IMR-90 (cell line): ENCODE results near the gene ANKLE2. TPM values are rescaled to one million over a fixed set of nuclear protein-coding genes. Genes with fewer than 3 reads are reported as not detected.
A peak's percentile ranks its signal among the peaks of the same experiment; 100 is the strongest.

Source experiments
- ATAC-seq: fragments of 200-7000 bp; cut with Tn5 transposase; 2 replicates; pipeline ENCODE4 v1.9.1; 2020; ENCODE audit warnings: low read depth, mild to moderate bottlenecking, moderate library complexity
- BruUV-seq: library from RNA; stranded (reverse); fragments of 400-500 nt; replicated peaks from 2 replicates; lab custom pipeline; 2021; lab: Mats Ljungman, UMichigan
- CTCF ChIA-PET: fragments of 300-600 bp; formaldehyde crosslinking; extraction: SDS; loops from one replicate; lab custom pipeline; 2021; ENCODE audit warnings: antibody characterized with exemption; lab: Yijun Ruan, JAX
- POLR2A ChIA-PET: fragments of 300-600 bp; sonication (Branson Sonifier 250); formaldehyde crosslinking; loops from one replicate; lab custom pipeline; 2022; ENCODE audit warnings: antibody characterized with exemption; ENCODE audit not compliant: unreplicated experiment; lab: Charles Lee
- DNase-seq: peaks from one replicate; pipeline ENCODE4 v3.0.0; 2013
- H2AFZ ChIP-seq: replicated peaks from 2 replicates; pipeline ENCODE3; 2013; ENCODE audit warnings: low read length, mild to moderate bottlenecking; ENCODE audit not compliant: poor library complexity
- H2AK5ac ChIP-seq: 2 replicates; pipeline ENCODE4 v1.6.1; 2013; ENCODE audit warnings: low read depth, low read length, inconsistent platforms
- H2AK9ac ChIP-seq: replicated peaks from 2 replicates; pipeline ENCODE3; 2013; ENCODE audit warnings: mild to moderate bottlenecking, low read depth, low read length, moderate library complexity; ENCODE audit not compliant: poor library complexity
- H2BK120ac ChIP-seq: 2 replicates; pipeline ENCODE4 v1.6.1; 2013; ENCODE audit warnings: low read depth, low read length, inconsistent platforms
- H2BK15ac ChIP-seq: 3 replicates; pipeline ENCODE4 v1.6.1; 2013; ENCODE audit warnings: low read depth, low read length, inconsistent platforms
- H2BK20ac ChIP-seq: 2 replicates; pipeline ENCODE4 v1.6.1; 2013; ENCODE audit warnings: low read depth, mild to moderate bottlenecking, inconsistent platforms, low read length, moderate library complexity
- H2BK5ac ChIP-seq: 2 replicates; pipeline ENCODE4 v1.6.1; 2013; ENCODE audit warnings: mild to moderate bottlenecking, low read depth, low read length, inconsistent platforms; ENCODE audit not compliant: poor library complexity, severe bottlenecking
- H3K14ac ChIP-seq: replicated peaks from 2 replicates; pipeline ENCODE4 v1.6.1; 2013; ENCODE audit warnings: low read depth, low read length, inconsistent platforms
- H3K18ac ChIP-seq: 2 replicates; pipeline ENCODE4 v1.6.1; 2013; ENCODE audit warnings: low read depth, low read length, control low read depth
- H3K23ac ChIP-seq: 2 replicates; pipeline ENCODE4 v1.6.1; 2013; ENCODE audit warnings: low read depth, low read length, inconsistent platforms
- H3K27ac ChIP-seq: 2 replicates; pipeline ENCODE4 v1.5.1; 2013; ENCODE audit warnings: mild to moderate bottlenecking, control low read depth, low read length; ENCODE audit not compliant: insufficient read depth
- H3K27me3 ChIP-seq: 2 replicates; pipeline ENCODE4 v1.6.1; 2013; ENCODE audit warnings: low read length; ENCODE audit not compliant: control insufficient read depth, insufficient read depth
- H3K36me3 ChIP-seq: 2 replicates; pipeline ENCODE4 v1.6.1; 2013; ENCODE audit warnings: low read length, mixed read lengths; ENCODE audit not compliant: control insufficient read depth, insufficient read depth
- H3K4ac ChIP-seq: 2 replicates; pipeline ENCODE4 v1.6.1; 2013; ENCODE audit warnings: low read depth, low read length, inconsistent platforms
- H3K4me1 ChIP-seq: 2 replicates; pipeline ENCODE4 v1.6.1; 2013; ENCODE audit warnings: low read length, mixed read lengths; ENCODE audit not compliant: control insufficient read depth, insufficient read depth
- H3K4me2 ChIP-seq: 2 replicates; pipeline ENCODE4 v1.6.1; 2013; ENCODE audit warnings: low read depth, mild to moderate bottlenecking, control low read depth, low read length, moderate library complexity
- H3K4me3 ChIP-seq: 2 replicates; pipeline ENCODE4 v1.5.1; 2013; ENCODE audit warnings: low read depth, mild to moderate bottlenecking, control low read depth, low read length, moderate library complexity; ENCODE audit not compliant: insufficient read depth
- H3K56ac ChIP-seq: 2 replicates; pipeline ENCODE4 v1.6.1; 2013; ENCODE audit warnings: low read length, inconsistent platforms; ENCODE audit not compliant: insufficient read depth; ENCODE audit errors: extremely low read depth
- H3K79me1 ChIP-seq, 2 experiments: 2 replicates each; pipeline ENCODE4 v1.6.1; 2013; ENCODE audit warnings: low read length in 2 of 2, inconsistent platforms in 1 of 2, low read depth in 1 of 2
- H3K9ac ChIP-seq: 2 replicates; pipeline ENCODE4 v1.6.1; 2013; ENCODE audit warnings: low read depth, low read length, control low read depth
- H3K9me1 ChIP-seq: 2 replicates; pipeline ENCODE4 v1.6.1; 2013; ENCODE audit warnings: low read length, inconsistent platforms; ENCODE audit not compliant: insufficient read depth
- H3K9me3 ChIP-seq: 2 replicates; pipeline ENCODE4 v1.6.1; 2013; ENCODE audit warnings: low read length; ENCODE audit not compliant: control insufficient read depth, insufficient read depth
- H4K20me1 ChIP-seq: 2 replicates; pipeline ENCODE4 v1.6.1; 2013; ENCODE audit warnings: low read length, inconsistent platforms; ENCODE audit not compliant: insufficient read depth
- H4K5ac ChIP-seq: 2 replicates; pipeline ENCODE4 v1.6.1; 2013; ENCODE audit warnings: mild to moderate bottlenecking, low read depth, low read length, control low read depth
- H4K8ac ChIP-seq, 2 experiments: 2 replicates each; pipeline ENCODE4 v1.6.1; 2013; ENCODE audit warnings: low read depth in 2 of 2, low read length in 2 of 2, control low read depth in 1 of 2, inconsistent platforms in 1 of 2
- H4K91ac ChIP-seq: 2 replicates; pipeline ENCODE4 v1.6.1; 2013; ENCODE audit warnings: low read depth, low read length, inconsistent platforms; ENCODE audit not compliant: insufficient read depth
- BHLHE40 ChIP-seq: fragments of 150-350 bp; IDR thresholded peaks from 2 replicates; pipeline ENCODE4 v1.6.1; 2016; ENCODE audit warnings: mild to moderate bottlenecking, low read depth, low read length
- CEBPB ChIP-seq: IDR thresholded peaks from 2 replicates; pipeline ENCODE4 v1.6.1; 2012; ENCODE audit warnings: low read depth, low read length, improper control_type of control experiment
- CHD1 ChIP-seq: IDR thresholded peaks from 2 replicates; pipeline ENCODE4 v1.6.1; 2012; ENCODE audit warnings: low read depth, low read length, improper control_type of control experiment
- FOS ChIP-seq: fragments of 150-350 bp; IDR thresholded peaks from 2 replicates; pipeline ENCODE4 v1.6.1; 2016; ENCODE audit warnings: low read depth, low read length
- MAFK ChIP-seq: IDR thresholded peaks from 2 replicates; pipeline ENCODE4 v1.6.1; 2012; ENCODE audit warnings: low read depth, low read length, improper control_type of control experiment
- MAZ ChIP-seq: IDR thresholded peaks from 2 replicates; pipeline ENCODE4 v1.6.1; 2012; ENCODE audit warnings: low read depth, mild to moderate bottlenecking, low read length, improper control_type of control experiment, moderate library complexity, borderline replicate concordance
- MXI1 ChIP-seq: IDR thresholded peaks from 2 replicates; pipeline ENCODE4 v1.6.1; 2012; ENCODE audit warnings: low read depth, mild to moderate bottlenecking, low read length, moderate library complexity, borderline replicate concordance
- POLR2A ChIP-seq: IDR thresholded peaks from 2 replicates; pipeline ENCODE4 v1.6.1; 2012; ENCODE audit warnings: mild to moderate bottlenecking, low read depth, low read length
- RCOR1 ChIP-seq: IDR thresholded peaks from 2 replicates; pipeline ENCODE4 v1.6.1; 2012; ENCODE audit warnings: mild to moderate bottlenecking, low read length, improper control_type of control experiment; ENCODE audit not compliant: insufficient replicate concordance
- RFX5 ChIP-seq: IDR thresholded peaks from 2 replicates; pipeline ENCODE4 v1.8.0; 2012; ENCODE audit warnings: low read depth, mild to moderate bottlenecking, low read length, moderate library complexity
- USF2 ChIP-seq: fragments of 150-350 bp; IDR thresholded peaks from 2 replicates; pipeline ENCODE4 v1.6.1; 2017; ENCODE audit warnings: mild to moderate bottlenecking, antibody characterized with exemption, low read length, low read depth
- WGBS, 2 experiments: methylation state at CpG; one replicate each; pipeline versions ENCODE4 v1.1.5 to v1.1.7; 2013; ENCODE audit warnings: missing lambda C conversion rate in 2 of 2; ENCODE audit not compliant: insufficient read length in 1 of 2; ENCODE audit errors: extremely low coverage in 2 of 2; 5-methylcytosine and 5-hydroxymethylcytosine counted together
- dilution Hi-C: fragments of 300-500 bp; cut with HindIII; formaldehyde crosslinking; loops from one replicate; pipeline ENCODE4 v1.14.3; 2018; ENCODE audit warnings: low sequenced_read_pairs; ENCODE audit not compliant: unreplicated experiment
- in situ Hi-C: fragments of 300-500 bp; cut with MboI; formaldehyde crosslinking; loops from 3 replicates; pipeline ENCODE4 v1.14.3; 2019; ENCODE audit warnings: low sequenced_read_pairs, inconsistent platforms, mixed read lengths
- intact Hi-C: fragments of 100-400 bp; cut with micrococcal nuclease; formaldehyde crosslinking; loops from 2 replicates; pipeline ENCODE4 v1.10.0; 2022
- polyA plus RNA-seq, 3 experiments: library from polyadenylated mRNA; depleted of rRNA; stranded (reverse); fragments of >200 nt; gene quantifications; 2 replicates each; pipeline ENCODE4 v1.2.3, GENCODE V29; 2012; ENCODE audit warnings: low replicate concordance in 1 of 3
- total RNA-seq: library from RNA; depleted of rRNA; stranded (reverse); fragments of >200 nt; gene quantifications from 2 replicates; pipeline ENCODE4 v1.2.3, GENCODE V29; 2012
- TF ChIP-seq, protein P1 (sequence below): fragments of 150-350 bp; IDR thresholded peaks from 2 replicates; pipeline ENCODE4 v1.6.1; 2016; ENCODE audit warnings: low read depth, mild to moderate bottlenecking, low read length, moderate library complexity, borderline replicate concordance

Gene ANKLE2
- total and polyA plus RNA-seq, 2 of the 4 experiments (the other 2 are of a cell fraction), result 63.4 to 82.4 TPM

DNA sequence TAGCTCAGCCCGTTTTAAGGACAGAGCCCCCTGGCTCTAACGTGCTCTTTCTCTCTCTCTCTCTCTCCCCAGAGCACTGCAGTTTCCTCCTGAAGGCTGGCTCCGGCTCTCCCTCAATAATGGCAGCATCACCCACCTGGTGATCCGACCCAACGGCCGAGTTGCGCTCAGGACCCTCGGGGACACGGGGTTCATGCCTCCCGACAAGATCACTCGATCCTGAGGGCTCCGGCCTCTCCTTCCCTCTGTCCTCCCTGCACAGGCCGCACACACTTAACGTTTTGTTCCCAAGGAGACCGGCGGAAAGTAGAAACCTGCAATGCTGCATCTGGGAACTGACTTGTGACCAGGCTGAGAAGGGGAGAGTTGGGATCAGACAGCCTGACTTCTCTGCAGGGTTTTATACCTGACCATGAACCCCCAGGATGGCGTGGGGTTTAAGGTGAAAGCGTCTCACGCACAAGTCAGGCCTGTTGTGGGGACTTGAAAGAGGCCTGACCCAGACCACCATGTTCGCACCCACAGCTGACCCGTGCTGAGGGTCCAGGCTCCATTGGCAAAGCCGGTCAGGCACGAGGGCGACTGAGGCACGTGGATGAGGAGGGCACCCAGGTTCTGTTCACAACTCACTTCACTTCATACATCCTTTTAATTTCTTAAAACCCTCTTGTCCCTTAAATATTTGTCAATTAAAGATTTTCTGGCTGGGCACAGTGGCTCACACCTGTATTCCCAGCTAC lies 40.9 kb downstream of the ANKLE2 start:
- Histone ChIP-seq H3K27ac (no peak overlapping the region), H3K9me3 (no peaks in the 10 kb centered on the region), H4K8ac (no peak overlapping the region), H3K14ac (no peak overlapping the region), H3K9ac (no peak overlapping the region), H4K20me1 (peaks cover 30% of the 10 kb centered on the region), H3K9me1 (no peaks in the 10 kb centered on the region), H2BK120ac (no peak overlapping the region), H4K5ac (no peak overlapping the region), H3K18ac (no peak overlapping the region), H3K4me2 (no peak overlapping the region), H3K36me3 (peaks cover 62% of the 10 kb centered on the region), H3K4ac (no peak overlapping the region), H2AFZ (no peak overlapping the region), H2AK9ac (no peak overlapping the region), H3K56ac (no peak overlapping the region), H2BK5ac (no peak overlapping the region), H3K23ac (no peak overlapping the region), H3K4me3 (no peak overlapping the region), H3K27me3 (no peaks in the 10 kb centered on the region), H2BK15ac (no peak overlapping the region), H2AK5ac (no peak overlapping the region), H3K4me1 (no peaks in the 10 kb centered on the region), H3K79me1 (peaks cover 20 to 39% of the 10 kb centered on the region in 2 experiments), H4K91ac (no peak overlapping the region), H2BK20ac (no peak overlapping the region)
- ATAC-seq, result no peak
- ChIA-PET CTCF (no interaction called here), POLR2A (no interaction called here)
- no peak for DNase-seq
- WGBS, 2 experiments, result 73% methylated on average over 2 of the region's 25 CpGs; no CpG with 5 or more reads in 1 of the 2 experiments
- in situ Hi-C loops (no loop called here), dilution Hi-C loops (no loop called here), intact Hi-C loops (no loop called here)
- TF ChIP-seq BHLHE40, result no peak
- TF ChIP-seq RFX5, result no peak
- no peak for TF ChIP-seq CHD1
- TF ChIP-seq CEBPB, result no peak
- no peak for TF ChIP-seq FOS
- TF ChIP-seq USF2, result no peak
- no peak for TF ChIP-seq MXI1
- no peak for TF ChIP-seq MAZ
- no peak for TF ChIP-seq MAFK
- TF ChIP-seq RCOR1, result no peak
- TF ChIP-seq POLR2A, result no peak
- TF ChIP-seq, protein P1, sequence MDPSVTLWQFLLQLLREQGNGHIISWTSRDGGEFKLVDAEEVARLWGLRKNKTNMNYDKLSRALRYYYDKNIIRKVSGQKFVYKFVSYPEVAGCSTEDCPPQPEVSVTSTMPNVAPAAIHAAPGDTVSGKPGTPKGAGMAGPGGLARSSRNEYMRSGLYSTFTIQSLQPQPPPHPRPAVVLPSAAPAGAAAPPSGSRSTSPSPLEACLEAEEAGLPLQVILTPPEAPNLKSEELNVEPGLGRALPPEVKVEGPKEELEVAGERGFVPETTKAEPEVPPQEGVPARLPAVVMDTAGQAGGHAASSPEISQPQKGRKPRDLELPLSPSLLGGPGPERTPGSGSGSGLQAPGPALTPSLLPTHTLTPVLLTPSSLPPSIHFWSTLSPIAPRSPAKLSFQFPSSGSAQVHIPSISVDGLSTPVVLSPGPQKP, result no peak
- TSS peak; percentile 83 for BruUV-seq
